ENCODE data around the gene CSNK1E.

The CSNK1E gene

DNA sequence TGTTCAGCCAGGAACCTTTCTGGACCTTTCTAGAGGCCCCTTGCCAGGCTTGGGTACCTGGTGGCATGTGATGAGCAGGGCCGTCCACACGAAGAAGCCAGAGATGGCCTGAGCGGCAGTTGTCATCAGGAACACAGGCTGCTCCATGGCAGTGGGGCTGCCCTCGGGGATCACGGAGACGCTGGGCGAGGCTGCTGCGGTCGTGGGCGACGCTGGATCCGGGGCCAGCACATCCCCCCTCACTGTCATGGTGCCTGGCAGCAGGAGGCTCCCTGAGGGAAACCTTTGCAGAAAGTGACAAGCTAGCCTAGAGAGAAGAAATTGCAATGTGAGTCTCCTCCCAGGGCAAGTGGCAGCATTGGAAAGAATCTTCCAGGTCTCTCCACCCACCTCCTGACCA, 69.5 kb downstream of the CSNK1E start:
- DNase-seq, result no peak

DNA sequence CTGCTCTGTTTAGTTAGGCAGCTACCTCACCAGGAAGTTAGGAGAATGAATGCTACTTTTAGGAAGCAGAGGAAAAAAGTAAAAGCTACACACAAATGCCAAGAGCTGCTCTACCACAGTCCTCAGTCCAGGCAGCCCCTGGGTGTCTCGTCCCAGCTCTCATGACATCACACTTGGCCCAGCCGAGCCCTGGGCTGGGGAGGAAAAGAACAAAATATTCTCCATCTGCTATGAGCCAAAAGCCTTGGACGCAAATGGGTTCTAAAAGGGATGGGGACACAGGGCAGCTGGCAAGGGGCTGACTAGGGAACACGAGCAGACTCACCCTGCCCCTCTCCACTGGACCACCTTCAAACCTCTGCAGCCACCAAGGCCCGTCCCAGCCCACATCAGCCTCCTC, 70.5 kb downstream of the CSNK1E start:
- no peak for DNase-seq

DNA sequence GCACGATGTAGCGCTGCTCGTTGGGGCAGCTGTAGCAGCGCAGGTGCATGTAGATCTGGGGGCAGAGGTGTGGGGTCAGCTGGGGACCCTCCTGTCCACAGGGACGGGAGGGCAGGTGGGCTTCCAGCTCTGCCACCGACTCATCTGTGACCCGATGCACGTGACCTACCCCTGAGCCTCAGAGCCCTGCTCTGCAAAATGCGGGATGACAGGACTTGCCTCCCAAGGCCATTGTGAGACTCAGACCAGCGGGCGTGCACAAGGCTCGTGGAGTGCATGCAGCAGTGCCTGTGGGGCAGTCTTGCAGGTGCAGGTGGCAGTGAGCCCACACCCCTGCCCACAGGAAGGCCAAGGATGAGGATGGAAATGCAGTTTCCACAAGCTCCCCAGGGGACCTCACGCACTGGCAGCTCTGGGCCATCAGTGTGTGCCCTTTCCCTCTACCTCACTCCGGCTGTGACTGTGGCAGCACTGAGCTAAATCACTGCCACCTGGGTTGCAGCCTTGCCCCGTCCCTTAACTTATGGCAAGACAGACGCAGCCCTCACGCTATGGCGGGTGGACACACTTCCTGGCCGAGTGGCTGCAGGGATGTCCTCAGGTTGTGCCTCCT, 71.1 kb downstream of the CSNK1E start:
- DNase-seq, result no peak

DNA sequence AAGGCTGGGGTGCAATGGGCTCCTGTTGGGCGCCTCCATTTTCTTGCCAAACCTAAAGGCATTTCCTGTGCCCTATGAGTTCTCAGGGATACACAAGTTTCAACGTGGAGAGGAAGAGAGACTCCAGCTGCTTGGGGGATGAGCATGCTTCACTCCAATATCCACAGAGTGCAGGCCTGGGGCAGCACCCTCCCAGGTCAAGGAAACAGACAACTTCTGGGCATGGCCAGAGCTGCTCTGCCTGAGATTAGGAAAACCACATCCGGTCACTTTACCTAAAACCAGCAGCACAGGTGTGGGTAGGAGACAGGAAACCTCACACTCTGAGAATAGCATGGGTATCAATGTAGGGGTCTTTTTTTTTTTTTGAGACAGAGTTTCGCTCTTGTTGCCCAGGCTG, 73.1 kb downstream of the CSNK1E start:
- no peak for DNase-seq

DNA sequence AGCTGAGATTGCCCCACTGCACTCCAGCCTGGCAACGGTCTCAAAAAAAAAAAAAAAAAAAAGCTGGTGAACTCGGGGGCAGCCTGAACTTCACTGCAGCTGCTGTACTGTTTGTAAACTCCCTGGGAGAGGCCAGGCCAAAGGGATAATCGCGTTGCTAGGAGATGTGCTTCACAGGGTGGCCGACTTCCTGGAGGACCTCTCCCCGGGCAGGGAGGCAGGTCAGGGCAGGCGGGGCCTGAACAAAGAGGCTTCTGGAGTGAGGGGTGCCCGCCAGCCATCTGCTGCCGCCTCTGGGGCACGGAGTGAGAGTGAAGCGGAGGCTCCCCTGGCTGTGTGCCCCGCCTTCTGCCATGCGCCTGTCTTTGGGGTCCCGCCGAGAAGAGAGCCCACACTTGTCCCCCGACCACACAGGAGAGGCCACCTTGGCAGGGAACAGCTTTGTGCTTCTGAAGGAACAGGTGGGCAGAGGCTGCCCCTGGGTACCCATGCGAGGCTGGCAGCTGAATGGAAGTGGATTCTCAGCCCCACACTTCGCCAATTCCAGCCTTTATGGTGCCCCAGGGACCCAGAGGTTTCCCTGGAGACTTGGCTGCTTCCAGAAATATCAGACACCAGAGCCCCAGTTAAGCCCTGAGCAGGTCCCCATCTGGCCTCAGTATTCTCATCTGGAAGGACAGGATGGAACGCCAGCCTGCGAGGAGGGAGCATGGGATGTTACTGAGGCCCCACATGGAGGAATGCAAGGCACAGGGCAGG, 74.0 kb downstream of the CSNK1E start:
- no peak for DNase-seq

DNA sequence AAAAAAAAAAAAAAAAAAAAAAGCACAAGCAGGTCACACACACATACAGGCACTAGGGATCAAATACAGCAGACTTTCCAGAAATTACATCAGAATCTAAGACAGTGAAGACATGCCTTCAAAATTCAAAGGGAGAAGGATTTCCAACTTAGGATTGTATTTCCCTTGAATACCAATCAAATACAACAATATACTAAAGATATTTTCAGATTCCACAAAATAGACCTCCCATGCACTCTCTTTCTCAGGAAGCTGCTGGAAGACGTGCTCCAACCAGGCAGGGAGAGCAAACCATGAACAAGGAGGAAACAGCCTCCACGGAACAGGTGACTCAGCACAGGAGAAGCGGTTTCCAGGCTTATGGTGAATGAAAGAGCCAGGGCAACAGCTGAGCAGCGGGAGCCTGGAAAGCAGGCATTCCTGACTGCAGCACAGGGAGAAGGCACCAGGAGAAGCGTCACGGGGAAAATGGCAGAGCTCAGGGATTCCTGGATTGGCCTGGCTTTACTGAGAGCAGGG, 76.4 kb downstream of the CSNK1E start:
- no peak for DNase-seq

Measured in activated T-cell treated with anti-CD3 and anti-CD28 coated beads, Interleukin-2, amount 50 U/mL, for 48 hours (primary cell).